OCI-M2 (cell line): ENCODE measurements around the gene BMI1.

Source experiments
- DNase-seq: peaks from one replicate; lab custom pipeline; 2025; ENCODE audit not compliant: unreplicated experiment; lab: John Stamatoyannopoulos, UW

Gene BMI1

GRCh38 chr10:22319547-22319979, 1.3 kb upstream of the BMI1 start:
- DNase-seq, result no peak

- no peak for DNase-seq
Measured at GRCh38 chr10:22319980-22320558, 830 bp upstream of the BMI1 start.

GRCh38 chr10:22321156-22321923, 441 bp downstream of the BMI1 start:
- no peak for DNase-seq

GRCh38 chr10:22321924-22322640, 1.2 kb downstream of the BMI1 start:
- DNase-seq, result no peak

- no peak for DNase-seq
Measured at GRCh38 chr10:22322641-22323160, 1.8 kb downstream of the BMI1 start.

- DNase-seq, result no peak
Measured at GRCh38 chr10:22323538-22324305, 2.8 kb downstream of the BMI1 start.

- no peak for DNase-seq
Measured at GRCh38 chr10:22324413-22324812, 3.5 kb downstream of the BMI1 start.

- no peak for DNase-seq
Measured at GRCh38 chr10:22324893-22325271, 4.0 kb downstream of the BMI1 start.

GRCh38 chr10:22325272-22326144, 4.6 kb downstream of the BMI1 start:
- no peak for DNase-seq

- DNase-seq, result no peak
Measured at GRCh38 chr10:22326145-22326702, 5.3 kb downstream of the BMI1 start.

- no peak for DNase-seq
Measured at GRCh38 chr10:22329150-22329549, 8.3 kb downstream of the BMI1 start.

- no peak for DNase-seq
Measured at GRCh38 chr10:22332116-22332692, 11.3 kb downstream of the BMI1 start.

- DNase-seq, result no peak
Measured at GRCh38 chr10:22333167-22333974, 12.5 kb downstream of the BMI1 start.

- no peak for DNase-seq
Measured at GRCh38 chr10:22333975-22334282, 13.0 kb downstream of the BMI1 start.

GRCh38 chr10:22334414-22335172, 13.7 kb downstream of the BMI1 start:
- DNase-seq, result no peak

- no peak for DNase-seq
Measured at GRCh38 chr10:22335173-22335933, 14.5 kb downstream of the BMI1 start.

- no peak for DNase-seq
Measured at GRCh38 chr10:22338185-22338900, 17.4 kb downstream of the BMI1 start.
